DND-41 (cell line): ENCODE results near the gene ADARB2.

Source experiments
- EZH2 ChIP-seq: IDR thresholded peaks from 3 replicates; pipeline ENCODE4 v1.6.1; 2012; ENCODE audit warnings: borderline replicate concordance, low read depth, mild to moderate bottlenecking, moderate library complexity, low read length, inconsistent platforms; ENCODE audit not compliant: severe bottlenecking
- TF ChIP-seq, protein P1 (sequence below): IDR thresholded peaks from 2 replicates; pipeline ENCODE4 v1.5.1; 2012; ENCODE audit warnings: borderline replicate concordance, low read length, moderate library complexity, mild to moderate bottlenecking; ENCODE audit not compliant: poor library complexity, severe bottlenecking; ENCODE audit errors: extremely low read depth

- TF ChIP-seq, protein P1, sequence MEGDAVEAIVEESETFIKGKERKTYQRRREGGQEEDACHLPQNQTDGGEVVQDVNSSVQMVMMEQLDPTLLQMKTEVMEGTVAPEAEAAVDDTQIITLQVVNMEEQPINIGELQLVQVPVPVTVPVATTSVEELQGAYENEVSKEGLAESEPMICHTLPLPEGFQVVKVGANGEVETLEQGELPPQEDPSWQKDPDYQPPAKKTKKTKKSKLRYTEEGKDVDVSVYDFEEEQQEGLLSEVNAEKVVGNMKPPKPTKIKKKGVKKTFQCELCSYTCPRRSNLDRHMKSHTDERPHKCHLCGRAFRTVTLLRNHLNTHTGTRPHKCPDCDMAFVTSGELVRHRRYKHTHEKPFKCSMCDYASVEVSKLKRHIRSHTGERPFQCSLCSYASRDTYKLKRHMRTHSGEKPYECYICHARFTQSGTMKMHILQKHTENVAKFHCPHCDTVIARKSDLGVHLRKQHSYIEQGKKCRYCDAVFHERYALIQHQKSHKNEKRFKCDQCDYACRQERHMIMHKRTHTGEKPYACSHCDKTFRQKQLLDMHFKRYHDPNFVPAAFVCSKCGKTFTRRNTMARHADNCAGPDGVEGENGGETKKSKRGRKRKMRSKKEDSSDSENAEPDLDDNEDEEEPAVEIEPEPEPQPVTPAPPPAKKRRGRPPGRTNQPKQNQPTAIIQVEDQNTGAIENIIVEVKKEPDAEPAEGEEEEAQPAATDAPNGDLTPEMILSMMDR: no peak
- no peak for TF ChIP-seq EZH2
Measured at GRCh38 chr10:1293157-1293556, 444.2 kb downstream of the ADARB2 start.
